ENCODE measurements around the gene SLC35F3. TPM values are rescaled to one million over a fixed set of nuclear protein-coding genes. Genes with fewer than 3 reads are reported as not detected.

Gene SLC35F3
- total RNA-seq, 2 experiments from 2014 or later, result not detected

- H3K36me3 ChIP-seq (ENCODE audit: insufficient read depth, low read length), result no peaks in the 10 kb centered on the region
- no peak overlapping the region for H2AFZ ChIP-seq (ENCODE audit: low read length)
- no peaks in the 10 kb centered on the region for H3K9me2 ChIP-seq (ENCODE audit: insufficient read depth, low read length)
- H3K27ac ChIP-seq (ENCODE audit: low read depth, low read length, poor library complexity, severe bottlenecking), result no peak overlapping the region
- no TSS peak for BruUV-seq (replicated peaks)
- DNase-seq (ENCODE audit: low spot score), result no peak
- TF ChIP-seq EZH2phosphoT487 (IDR thresholded peaks at IDR 0.05; ENCODE audit: borderline replicate concordance, low read depth, low read length), result no peak
- TF ChIP-seq CTCF (conservative IDR thresholded peaks at IDR 0.05; ENCODE audit: low read length), result no peak
- H3K79me2 ChIP-seq (ENCODE audit: insufficient read depth, low read depth, low read length), result no peaks in the 10 kb centered on the region
- H3K9me3 ChIP-seq (ENCODE audit: low read length), result no peaks in the 10 kb centered on the region
- intact Hi-C loops (cut with micrococcal nuclease; ENCODE audit: unreplicated experiment), result no loop called here
- POLR2A ChIA-PET, result no interaction called here
- H3K4me1 ChIP-seq (ENCODE audit: insufficient read depth, low read length, poor library complexity, severe bottlenecking), result no peaks in the 10 kb centered on the region
- H3K4me2 ChIP-seq (ENCODE audit: low read length), result no peak overlapping the region
- no peaks in the 10 kb centered on the region for H4K20me1 ChIP-seq (ENCODE audit: insufficient read depth, low read length)
- CTCF ChIA-PET (ENCODE audit: unreplicated experiment), result no interaction called here
- H3K4me3 ChIP-seq (ENCODE audit: low read depth, low read length, poor library complexity, severe bottlenecking), result no peak overlapping the region
Measured at GRCh38 chr1:234241941-234242490, 337.5 kb downstream of the SLC35F3 start.

- POLR2A ChIA-PET, result no interaction called here
- intact Hi-C loops (cut with micrococcal nuclease; ENCODE audit: unreplicated experiment), result no loop called here
- TF ChIP-seq CTCF (conservative IDR thresholded peaks at IDR 0.05; ENCODE audit: low read length) (no peak), EZH2phosphoT487 (IDR thresholded peaks at IDR 0.05; ENCODE audit: borderline replicate concordance, low read depth, low read length) (no peak)
- Histone ChIP-seq H4K20me1 (ENCODE audit: insufficient read depth, low read length) (no peaks in the 10 kb centered on the region), H3K4me3 (ENCODE audit: low read depth, low read length, poor library complexity, severe bottlenecking) (no peak overlapping the region), H2AFZ (ENCODE audit: low read length) (no peak overlapping the region), H3K4me1 (ENCODE audit: insufficient read depth, low read length, poor library complexity, severe bottlenecking) (no peaks in the 10 kb centered on the region), H3K79me2 (ENCODE audit: insufficient read depth, low read depth, low read length) (no peaks in the 10 kb centered on the region), H3K27ac (ENCODE audit: low read depth, low read length, poor library complexity, severe bottlenecking) (no peak overlapping the region), H3K9me2 (ENCODE audit: insufficient read depth, low read length) (no peaks in the 10 kb centered on the region), H3K4me2 (ENCODE audit: low read length) (no peak overlapping the region), H3K9me3 (ENCODE audit: low read length) (no peaks in the 10 kb centered on the region), H3K36me3 (ENCODE audit: insufficient read depth, low read length) (no peaks in the 10 kb centered on the region)
- CTCF ChIA-PET (ENCODE audit: unreplicated experiment), result no interaction called here
- no TSS peak for BruUV-seq (replicated peaks)
- no peak for DNase-seq (ENCODE audit: low spot score)
Measured at GRCh38 chr1:234243521-234244260, 339.2 kb downstream of the SLC35F3 start.

GRCh38 chr1:234244482-234244881 is 340.0 kb downstream of the SLC35F3 start:
- Histone ChIP-seq H4K20me1 (ENCODE audit: insufficient read depth, low read length) (no peaks in the 10 kb centered on the region), H3K9me2 (ENCODE audit: insufficient read depth, low read length) (no peaks in the 10 kb centered on the region), H2AFZ (ENCODE audit: low read length) (no peak overlapping the region), H3K79me2 (ENCODE audit: insufficient read depth, low read depth, low read length) (no peaks in the 10 kb centered on the region), H3K9me3 (ENCODE audit: low read length) (no peaks in the 10 kb centered on the region), H3K27ac (ENCODE audit: low read depth, low read length, poor library complexity, severe bottlenecking) (no peak overlapping the region), H3K36me3 (ENCODE audit: insufficient read depth, low read length) (no peaks in the 10 kb centered on the region), H3K4me2 (ENCODE audit: low read length) (no peak overlapping the region), H3K4me1 (ENCODE audit: insufficient read depth, low read length, poor library complexity, severe bottlenecking) (no peaks in the 10 kb centered on the region), H3K4me3 (ENCODE audit: low read depth, low read length, poor library complexity, severe bottlenecking) (no peak overlapping the region)
- DNase-seq (ENCODE audit: low spot score), result no peak
- TF ChIP-seq EZH2phosphoT487 (IDR thresholded peaks at IDR 0.05; ENCODE audit: borderline replicate concordance, low read depth, low read length) (no peak), CTCF (conservative IDR thresholded peaks at IDR 0.05; ENCODE audit: low read length) (no peak)
- CTCF ChIA-PET (ENCODE audit: unreplicated experiment), result no interaction called here
- BruUV-seq (replicated peaks), result no TSS peak
- intact Hi-C loops (cut with micrococcal nuclease; ENCODE audit: unreplicated experiment), result no loop called here
- POLR2A ChIA-PET, result no interaction called here
